K562 (cell line): Measurements from ENCODE around the gene RAD21L1.

Experiments used
- GATAD2B ChIP-seq: fragments of 450-650 bp; IDR thresholded peaks from 2 replicates; pipeline ENCODE4 v1.6.1; 2017; ENCODE audit warnings: mild to moderate bottlenecking, borderline replicate concordance
- MEF2A ChIP-seq: IDR thresholded peaks from 2 replicates; pipeline ENCODE4 v1.6.1; 2011; ENCODE audit warnings: low read depth, mild to moderate bottlenecking, low read length, moderate library complexity; ENCODE audit not compliant: control insufficient read depth
- MTF1 ChIP-seq: fragments of 250-450 bp; sonication (Bioruptor Pico); IDR thresholded peaks from 2 replicates; pipeline ENCODE4 v1.9.0; 2021; ENCODE audit warnings: moderate library complexity, mild to moderate bottlenecking, inconsistent platforms, borderline replicate concordance
- NCOA2 ChIP-seq, 2 experiments: fragments of 450-650 bp; IDR thresholded peaks; 2 replicates each; pipeline ENCODE4 v1.6.1; 2018; ENCODE audit warnings: mild to moderate bottlenecking in 2 of 2, moderate library complexity in 1 of 2; ENCODE audit not compliant: partially characterized antibody in 2 of 2
- PCBP1 ChIP-seq: fragments of 200-400 bp; formaldehyde crosslinking; IDR thresholded peaks from 2 replicates; pipeline ENCODE4 v1.6.1; 2018; ENCODE audit warnings: mild to moderate bottlenecking, low read depth, low read length; ENCODE audit not compliant: poor library complexity, severe bottlenecking
- PHB2 ChIP-seq: fragments of 450-650 bp; IDR thresholded peaks from 2 replicates; pipeline ENCODE4 v1.6.1; 2017; ENCODE audit warnings: low read depth
- TAF1 ChIP-seq: IDR thresholded peaks from 2 replicates; pipeline ENCODE4 v1.6.1; 2011; ENCODE audit warnings: mild to moderate bottlenecking, low read length, moderate library complexity; ENCODE audit not compliant: insufficient read depth, control insufficient read depth, severe bottlenecking; ENCODE audit errors: extremely low read depth
- ZNF274 ChIP-seq: IDR thresholded peaks from 2 replicates; pipeline ENCODE4 v1.6.1; 2011; ENCODE audit warnings: low read depth, mild to moderate bottlenecking, low read length, moderate library complexity, borderline replicate concordance
- TF ChIP-seq, protein P1 (sequence below), 3 experiments: IDR thresholded peaks in 2 of 3; conservative IDR thresholded peaks in 1 of 3; 2 replicates each; pipeline ENCODE4 v1.5.1; 2011 to 2012; ENCODE audit warnings: low read length in 3 of 3, mild to moderate bottlenecking in 3 of 3, control low read depth in 2 of 3, improper control_type of control experiment in 1 of 3, inconsistent platforms in 1 of 3, low read depth in 1 of 3, mixed read lengths in 1 of 3, moderate library complexity in 1 of 3; ENCODE audit not compliant: insufficient read depth in 2 of 3

- TF ChIP-seq, protein P1, sequence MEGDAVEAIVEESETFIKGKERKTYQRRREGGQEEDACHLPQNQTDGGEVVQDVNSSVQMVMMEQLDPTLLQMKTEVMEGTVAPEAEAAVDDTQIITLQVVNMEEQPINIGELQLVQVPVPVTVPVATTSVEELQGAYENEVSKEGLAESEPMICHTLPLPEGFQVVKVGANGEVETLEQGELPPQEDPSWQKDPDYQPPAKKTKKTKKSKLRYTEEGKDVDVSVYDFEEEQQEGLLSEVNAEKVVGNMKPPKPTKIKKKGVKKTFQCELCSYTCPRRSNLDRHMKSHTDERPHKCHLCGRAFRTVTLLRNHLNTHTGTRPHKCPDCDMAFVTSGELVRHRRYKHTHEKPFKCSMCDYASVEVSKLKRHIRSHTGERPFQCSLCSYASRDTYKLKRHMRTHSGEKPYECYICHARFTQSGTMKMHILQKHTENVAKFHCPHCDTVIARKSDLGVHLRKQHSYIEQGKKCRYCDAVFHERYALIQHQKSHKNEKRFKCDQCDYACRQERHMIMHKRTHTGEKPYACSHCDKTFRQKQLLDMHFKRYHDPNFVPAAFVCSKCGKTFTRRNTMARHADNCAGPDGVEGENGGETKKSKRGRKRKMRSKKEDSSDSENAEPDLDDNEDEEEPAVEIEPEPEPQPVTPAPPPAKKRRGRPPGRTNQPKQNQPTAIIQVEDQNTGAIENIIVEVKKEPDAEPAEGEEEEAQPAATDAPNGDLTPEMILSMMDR (IDR thresholded peaks at IDR 0.05 in 2 of 3, conservative IDR thresholded peaks at IDR 0.05 in 1 of 3; ENCODE audit: insufficient read depth in 2 of 3, low read depth in 1 of 3, low read length in 3 of 3) = no peak
- TF ChIP-seq TAF1 (no peak), PCBP1 (no peak), PHB2 (no peak), ZNF274 (no peak), MEF2A (no peak), MTF1 (CRISPR knock-in tag) (no peak), GATAD2B (no peak), NCOA2 (IDR thresholded peaks at IDR 0.05; ENCODE audit: partially characterized antibody in 2 of 2) (no peak)
Measured at GRCh38 chr20:1252416-1252815, 26.6 kb downstream of the RAD21L1 start.
